ENCODE results near the gene HIKESHI.

DNA sequence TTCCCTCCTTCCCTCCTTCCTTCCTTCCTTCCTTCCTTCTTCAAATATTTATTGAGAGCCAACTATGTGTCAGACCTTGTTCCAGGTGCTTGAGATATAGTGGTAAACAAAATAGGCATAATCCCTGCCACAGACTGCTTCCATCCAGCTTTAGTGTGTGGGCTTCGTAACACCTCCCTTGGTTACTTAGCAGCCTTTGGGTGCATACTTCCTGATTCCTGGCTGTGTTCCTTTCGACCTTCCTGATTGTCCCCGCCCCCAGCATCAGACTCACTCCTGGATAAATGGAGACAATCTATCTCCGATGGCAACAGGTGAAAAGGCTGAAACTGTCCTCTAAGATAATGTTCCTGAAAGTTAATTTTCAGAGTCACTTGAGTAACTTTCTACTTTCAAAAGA, 86.2 kb downstream of the HIKESHI start:
- TF ChIP-seq CTCF (conservative IDR thresholded peaks at IDR 0.05; ENCODE audit: low read depth in 2 of 2) (no peak), JUNB (IDR thresholded peaks at IDR 0.05; ENCODE audit: unreplicated experiment) (no peak), CREB1 (CRISPR knock-in tag; IDR thresholded peaks at IDR 0.05; ENCODE audit: low read depth) (no peak), EZH2 (IDR thresholded peaks at IDR 0.05; ENCODE audit: low read depth, unreplicated experiment) (no peak), EZH2phosphoT487 (IDR thresholded peaks at IDR 0.05; ENCODE audit: unreplicated experiment) (no peak), POLR2AphosphoS5 (IDR thresholded peaks at IDR 0.05; ENCODE audit: low read depth) (no peak), ZNF114 (CRISPR knock-in tag; IDR thresholded peaks at IDR 0.05) (no peak), NANOG (IDR thresholded peaks at IDR 0.05; ENCODE audit: borderline replicate concordance) (no peak), STAT1 (IDR thresholded peaks at IDR 0.05; ENCODE audit: unreplicated experiment) (no peak), ETS1 (IDR thresholded peaks at IDR 0.05) (no peak), ZNF331 (CRISPR knock-in tag; IDR thresholded peaks at IDR 0.05; ENCODE audit: low read depth) (no peak)
- TF ChIP-seq, protein P1, sequence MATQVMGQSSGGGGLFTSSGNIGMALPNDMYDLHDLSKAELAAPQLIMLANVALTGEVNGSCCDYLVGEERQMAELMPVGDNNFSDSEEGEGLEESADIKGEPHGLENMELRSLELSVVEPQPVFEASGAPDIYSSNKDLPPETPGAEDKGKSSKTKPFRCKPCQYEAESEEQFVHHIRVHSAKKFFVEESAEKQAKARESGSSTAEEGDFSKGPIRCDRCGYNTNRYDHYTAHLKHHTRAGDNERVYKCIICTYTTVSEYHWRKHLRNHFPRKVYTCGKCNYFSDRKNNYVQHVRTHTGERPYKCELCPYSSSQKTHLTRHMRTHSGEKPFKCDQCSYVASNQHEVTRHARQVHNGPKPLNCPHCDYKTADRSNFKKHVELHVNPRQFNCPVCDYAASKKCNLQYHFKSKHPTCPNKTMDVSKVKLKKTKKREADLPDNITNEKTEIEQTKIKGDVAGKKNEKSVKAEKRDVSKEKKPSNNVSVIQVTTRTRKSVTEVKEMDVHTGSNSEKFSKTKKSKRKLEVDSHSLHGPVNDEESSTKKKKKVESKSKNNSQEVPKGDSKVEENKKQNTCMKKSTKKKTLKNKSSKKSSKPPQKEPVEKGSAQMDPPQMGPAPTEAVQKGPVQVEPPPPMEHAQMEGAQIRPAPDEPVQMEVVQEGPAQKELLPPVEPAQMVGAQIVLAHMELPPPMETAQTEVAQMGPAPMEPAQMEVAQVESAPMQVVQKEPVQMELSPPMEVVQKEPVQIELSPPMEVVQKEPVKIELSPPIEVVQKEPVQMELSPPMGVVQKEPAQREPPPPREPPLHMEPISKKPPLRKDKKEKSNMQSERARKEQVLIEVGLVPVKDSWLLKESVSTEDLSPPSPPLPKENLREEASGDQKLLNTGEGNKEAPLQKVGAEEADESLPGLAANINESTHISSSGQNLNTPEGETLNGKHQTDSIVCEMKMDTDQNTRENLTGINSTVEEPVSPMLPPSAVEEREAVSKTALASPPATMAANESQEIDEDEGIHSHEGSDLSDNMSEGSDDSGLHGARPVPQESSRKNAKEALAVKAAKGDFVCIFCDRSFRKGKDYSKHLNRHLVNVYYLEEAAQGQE (IDR thresholded peaks at IDR 0.05; ENCODE audit: unreplicated experiment) = no peak
